ENCODE data around the gene ECE2. TPM values are rescaled to one million over a fixed set of nuclear protein-coding genes. Genes with fewer than 3 reads are reported as not detected.

ECE2 gene
- total and polyA plus RNA-seq, 8 donors = 0.45 to 2.9 TPM; not detected in 6

- intact Hi-C loops (cut with DNase I; ENCODE audit: low total_unique reads) = loop anchor here (10.0 kb wide), 1 partner anchor 341 kb away; no protein-coding TSS in a partner anchor
- Histone ChIP-seq H3K4me1 (peaks cover 4 to 9% (median 7%) of the 10 kb centered on the region in 4 donors), H3K27ac (no peak overlapping the region), H3K4me3 (no peak overlapping the region), H3K36me3 (no peaks in the 10 kb centered on the region), H3K9me3 (no peaks in the 10 kb centered on the region), H3K27me3 (peaks cover 9 to 67% (median 31%) of the 10 kb centered on the region in 3 donors)
- DNase-seq = no peak
- TF ChIP-seq POLR2AphosphoS5 (IDR thresholded peaks at IDR 0.05) = no peak
- TF ChIP-seq CTCF (IDR thresholded peaks at IDR 0.05) = no peak
- TF ChIP-seq POLR2A (IDR thresholded peaks at IDR 0.05) = no peak
- TF ChIP-seq EP300 (IDR thresholded peaks at IDR 0.05) = no peak
- WGBS, 5 donors = 84 to 93% (median 89%) methylated on average over 4 of the region's 4 CpGs
These were observed 40.3 kb upstream of the ECE2 start for GRCh38 chr3:184235381-184236032.

GRCh38 chr3:184236033-184236410 is 39.8 kb upstream of the ECE2 start:
- TF ChIP-seq POLR2A (IDR thresholded peaks at IDR 0.05) (no peak), EP300 (IDR thresholded peaks at IDR 0.05) (no peak), CTCF (IDR thresholded peaks at IDR 0.05) (no peak), POLR2AphosphoS5 (IDR thresholded peaks at IDR 0.05) (no peak)
- Histone ChIP-seq H3K4me1 (peaks cover under 1 to 6% (median 2%) of the 10 kb centered on the region in 4 donors), H3K9me3 (no peaks in the 10 kb centered on the region), H3K27me3 (peaks cover 4 to 67% (median 25%) of the 10 kb centered on the region in 3 donors), H3K36me3 (no peaks in the 10 kb centered on the region), H3K27ac (no peak overlapping the region), H3K4me3 (no peak overlapping the region)
- WGBS, 5 donors = 48 to 56% (median 54%) methylated on average over 11 to 14 of the region's 14 CpGs
- intact Hi-C loops (cut with DNase I; ENCODE audit: low total_unique reads) = loop anchor here (10.0 kb wide), 1 partner anchor 341 kb away; no protein-coding TSS in a partner anchor
- no peak for DNase-seq

GRCh38 chr3:184236636-184237035 is 39.2 kb upstream of the ECE2 start:
- no peak for DNase-seq
- TF ChIP-seq POLR2A (IDR thresholded peaks at IDR 0.05) (no peak), CTCF (IDR thresholded peaks at IDR 0.05) (no peak), POLR2AphosphoS5 (IDR thresholded peaks at IDR 0.05) (no peak), EP300 (IDR thresholded peaks at IDR 0.05) (no peak)
- Histone ChIP-seq H3K4me3 (no peak overlapping the region), H3K36me3 (no peaks in the 10 kb centered on the region), H3K27ac (no peak overlapping the region), H3K4me1 (peaks cover 6 to 8% (median 7%) of the 10 kb centered on the region in 4 donors), H3K9me3 (no peaks in the 10 kb centered on the region), H3K27me3 (peaks cover 0 to 67% (median 19%) of the 10 kb centered on the region in 3 donors)
- intact Hi-C loops (cut with DNase I; ENCODE audit: low total_unique reads) = loop anchor here (10.0 kb wide), 1 partner anchor 342 kb away; no protein-coding TSS in a partner anchor
- 59 to 95% (median 87%) methylated on average over 3 of the region's 3 CpGs for WGBS, 5 donors

- intact Hi-C loops (cut with DNase I; ENCODE audit: low total_unique reads) = loop anchor here (10.0 kb wide), 1 partner anchor 342 kb away; no protein-coding TSS in a partner anchor
These were observed 38.6 kb upstream of the ECE2 start for GRCh38 chr3:184237211-184237610.

More at GRCh38 chr3:184237211-184237610, 38.6 kb upstream of the ECE2 start:
- Histone ChIP-seq H3K9me3 (no peaks in the 10 kb centered on the region), H3K27me3 (peaks cover 0 to 63% (median 14%) of the 10 kb centered on the region in 3 donors), H3K27ac (no peak overlapping the region), H3K36me3 (peaks cover under 1 to 5% (median 4%) of the 10 kb centered on the region in 4 donors), H3K4me1 (peaks cover 10 to 14% (median 11%) of the 10 kb centered on the region in 4 donors), H3K4me3 (no peak overlapping the region)
- DNase-seq = no peak
- no peak for TF ChIP-seq POLR2AphosphoS5 (IDR thresholded peaks at IDR 0.05)
- TF ChIP-seq POLR2A (IDR thresholded peaks at IDR 0.05) = no peak
- no peak for TF ChIP-seq EP300 (IDR thresholded peaks at IDR 0.05)
- no peak for TF ChIP-seq CTCF (IDR thresholded peaks at IDR 0.05)
- WGBS, 5 donors = 69 to 86% (median 79%) methylated on average over 7 of the region's 7 CpGs

All from stomach (tissue), 9 donors.